Cerebellar nuclear complex (tissue), 1 donor: ENCODE data around the gene ARSD.
"Not testable (repeated sequence)": the region's sequence is repeated elsewhere in the genome, so short reads cannot be mapped to it uniquely, and the experiment has no call there.

Experiments used
- DNase-seq, 2 experiments: peaks; one replicate each; lab custom pipeline; 2025; lab: John Stamatoyannopoulos, UW

ARSD gene

GRCh38 chrX:2892816-2893215 is 36.3 kb downstream of the ARSD start:
- no peak for DNase-seq

- not testable (repeated sequence) for DNase-seq
These were observed 38.3 kb downstream of the ARSD start for GRCh38 chrX:2890536-2891460.

GRCh38 chrX:2889706-2890490 is 39.2 kb downstream of the ARSD start:
- not testable (repeated sequence) for DNase-seq

- no peak for DNase-seq
These were observed 40.0 kb downstream of the ARSD start for GRCh38 chrX:2889045-2889605.

- no peak for DNase-seq
These were observed 40.8 kb downstream of the ARSD start for GRCh38 chrX:2888309-2888708.

- no peak for DNase-seq
These were observed 45.4 kb downstream of the ARSD start for GRCh38 chrX:2883770-2884169.

- no peak for DNase-seq
These were observed 49.5 kb downstream of the ARSD start for GRCh38 chrX:2879670-2880069.

GRCh38 chrX:2878563-2878962 is 50.6 kb downstream of the ARSD start:
- no peak for DNase-seq

- DNase-seq: no peak
These were observed 53.2 kb downstream of the ARSD start for GRCh38 chrX:2875798-2876399.

GRCh38 chrX:2875136-2875481 is 54.0 kb downstream of the ARSD start:
- no peak for DNase-seq

GRCh38 chrX:2874222-2875135 is 54.7 kb downstream of the ARSD start:
- no peak for DNase-seq

GRCh38 chrX:2872671-2873277 is 56.4 kb downstream of the ARSD start:
- no peak for DNase-seq

- DNase-seq: no peak
These were observed 57.3 kb downstream of the ARSD start for GRCh38 chrX:2871831-2872230.

- no peak for DNase-seq
These were observed 58.5 kb downstream of the ARSD start for GRCh38 chrX:2870650-2871049.

GRCh38 chrX:2867206-2867605 is 61.9 kb downstream of the ARSD start:
- DNase-seq: no peak

GRCh38 chrX:2863646-2864045 is 65.5 kb downstream of the ARSD start:
- DNase-seq: no peak

- no peak for DNase-seq
These were observed 66.7 kb downstream of the ARSD start for GRCh38 chrX:2862404-2862803.

GRCh38 chrX:2859197-2859797 is 69.8 kb downstream of the ARSD start:
- DNase-seq: no peak

- DNase-seq: no peak
These were observed 71.6 kb downstream of the ARSD start for GRCh38 chrX:2857566-2857965.

- DNase-seq: no peak
These were observed 73.4 kb downstream of the ARSD start for GRCh38 chrX:2855761-2856160.
